GM12873 (cell line): Measurements from ENCODE around the gene GRM2.

Experiments
- CTCF ChIP-seq: IDR thresholded peaks from 2 replicates; pipeline ENCODE4 v1.5.1; 2012; ENCODE audit warnings: low read depth, mild to moderate bottlenecking, moderate library complexity, low read length, control low read depth; ENCODE audit not compliant: insufficient read depth; ENCODE audit errors: missing control alignments

Gene GRM2

GRCh38 chr3:51718547-51719409, 11.9 kb downstream of the GRM2 start:
- TF ChIP-seq CTCF = peak; percentile 88

- peak; percentile 25 for TF ChIP-seq CTCF
Measured at GRCh38 chr3:51719410-51720025, 12.7 kb downstream of the GRM2 start.

- TF ChIP-seq CTCF = no peak
Measured at GRCh38 chr3:51720292-51721061, 13.6 kb downstream of the GRM2 start.

GRCh38 chr3:51721062-51721745, 14.3 kb downstream of the GRM2 start:
- no peak for TF ChIP-seq CTCF

GRCh38 chr3:51722362-51722761, 15.5 kb downstream of the GRM2 start:
- TF ChIP-seq CTCF = no peak

- TF ChIP-seq CTCF = no peak
Measured at GRCh38 chr3:51727500-51727899, 20.6 kb downstream of the GRM2 start.
